Fibroblast of villous mesenchyme (primary cell): ENCODE measurements around the gene RBM45. TPM values are rescaled to one million over a fixed set of nuclear protein-coding genes. Genes with fewer than 3 reads are reported as not detected.

Experiments used
- DNase-seq: peaks from one replicate; pipeline ENCODE4 v3.0.0-alpha.2; 2010; ENCODE audit warnings: low read depth
- H3K4me3 ChIP-seq: 2 replicates; pipeline ENCODE4 v1.5.1; 2011; ENCODE audit warnings: low read depth, mild to moderate bottlenecking, low read length
- CTCF ChIP-seq: IDR thresholded peaks from 2 replicates; pipeline ENCODE4 v1.5.1; 2012; ENCODE audit warnings: low read depth, mild to moderate bottlenecking, low read length; ENCODE audit not compliant: insufficient read depth
- total RNA-seq: library from RNA; depleted of rRNA; stranded (reverse); fragments of >200 nt; gene quantifications from 2 replicates; pipeline ENCODE4 v1.2.3, GENCODE V29; 2012

Gene RBM45
- total RNA-seq, 1 donor: 19.0 TPM

GRCh38 chr2:178155524-178155923 lies 43.3 kb downstream of the RBM45 start:
- TF ChIP-seq CTCF: no peak
- no peak overlapping the region for H3K4me3 ChIP-seq
- no peak for DNase-seq

DNA sequence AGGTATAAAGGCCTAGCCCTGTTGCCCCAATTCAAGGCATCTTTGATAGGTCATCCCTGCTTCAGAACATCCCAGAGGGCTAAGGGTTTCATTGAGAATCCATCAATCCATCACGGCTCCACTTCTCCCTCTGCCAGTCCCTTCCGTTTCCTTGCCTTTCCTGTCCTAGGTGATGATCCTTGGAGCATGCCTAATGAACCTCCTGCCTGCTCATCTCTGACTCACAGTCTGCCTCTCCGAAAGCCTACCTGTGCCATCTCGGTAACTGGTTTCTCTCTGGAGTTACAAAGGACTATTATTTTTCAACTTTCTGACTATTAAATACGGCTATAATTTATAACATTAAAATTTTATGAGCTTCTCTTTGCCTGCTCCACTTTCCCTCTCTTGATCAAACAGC lies 45.3 kb downstream of the RBM45 start:
- no peak for TF ChIP-seq CTCF
- no peak for DNase-seq
- H3K4me3 ChIP-seq: no peak overlapping the region

DNA sequence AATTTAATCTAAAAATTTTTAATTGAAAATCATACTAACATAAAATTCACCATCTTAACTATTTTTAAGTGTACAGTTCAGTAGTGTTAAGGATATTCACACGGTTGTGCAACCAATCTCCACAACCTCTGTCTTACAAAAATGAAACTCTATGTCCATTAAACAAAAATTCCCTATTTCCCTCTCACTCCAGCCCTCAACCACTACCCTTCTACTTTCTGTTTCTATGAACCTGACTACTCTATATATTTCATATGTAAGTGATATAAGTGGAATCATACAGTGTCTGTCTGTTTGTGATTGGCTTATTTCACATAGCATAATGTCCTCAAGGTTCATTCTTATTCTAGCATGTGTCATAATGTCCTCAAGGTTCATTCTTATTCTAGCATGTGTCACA lies 47.7 kb downstream of the RBM45 start:
- no peak for TF ChIP-seq CTCF
- no peak overlapping the region for H3K4me3 ChIP-seq
- DNase-seq: no peak

DNA sequence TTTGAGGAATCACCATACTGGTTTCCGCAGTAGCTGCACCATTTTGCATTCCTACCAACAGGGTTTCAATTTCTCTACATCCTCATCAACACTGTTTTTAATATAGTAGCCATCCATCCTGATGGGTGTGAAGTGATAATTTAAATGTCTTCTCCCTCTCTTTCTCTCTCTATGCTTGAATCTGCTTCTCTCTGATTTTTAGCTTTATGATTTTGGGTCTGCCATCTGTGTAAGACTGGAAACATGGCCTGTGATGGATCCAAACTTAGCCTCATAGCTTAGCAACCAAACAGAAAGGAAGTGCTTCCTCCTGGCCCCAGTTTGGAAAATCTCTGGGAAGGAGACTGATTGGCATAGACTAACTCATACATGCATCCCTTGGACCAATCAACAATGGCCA lies 48.4 kb downstream of the RBM45 start:
- DNase-seq: no peak
- H3K4me3 ChIP-seq: no peak overlapping the region
- TF ChIP-seq CTCF: no peak

DNA sequence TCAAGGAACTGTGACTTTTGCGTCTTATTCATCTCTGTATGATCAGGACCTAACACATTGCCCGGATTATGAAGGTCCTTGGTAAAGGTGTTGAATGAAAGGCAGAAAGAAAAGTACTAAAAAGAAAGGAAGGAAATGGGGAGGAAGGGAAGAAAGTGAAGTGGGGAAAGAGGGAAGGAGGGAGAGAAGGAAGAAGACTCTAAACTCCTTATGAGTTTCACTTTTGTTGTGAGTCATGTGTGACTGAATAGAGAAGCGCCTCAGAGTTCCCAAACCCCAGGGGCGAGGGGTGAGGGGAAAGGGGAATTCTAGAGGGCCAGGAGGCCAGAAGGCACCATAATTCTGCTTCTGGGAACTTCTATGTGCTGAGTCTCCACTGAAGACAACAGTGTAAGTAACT lies 51.2 kb downstream of the RBM45 start:
- H3K4me3 ChIP-seq: no peak overlapping the region
- no peak for TF ChIP-seq CTCF
- DNase-seq: no peak

DNA sequence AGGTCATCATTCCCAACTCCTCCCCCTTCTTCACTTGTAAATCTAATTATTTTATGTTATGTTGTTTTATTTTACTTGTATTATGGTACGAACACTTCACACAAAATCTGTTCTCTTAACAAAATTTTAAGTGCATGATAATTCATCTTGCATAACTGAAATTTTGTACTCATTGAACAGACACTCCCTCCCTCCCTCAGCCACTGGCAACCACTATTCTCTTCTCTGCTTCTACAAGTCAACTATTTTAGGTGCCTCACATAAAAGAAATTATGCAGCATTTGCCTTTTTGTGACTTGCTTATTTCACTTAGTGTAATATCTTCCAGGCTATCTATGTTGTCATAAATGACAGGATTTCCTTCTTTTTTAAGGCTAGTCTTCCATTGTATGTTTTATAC lies 51.7 kb downstream of the RBM45 start:
- H3K4me3 ChIP-seq: no peak overlapping the region
- no peak for DNase-seq
- no peak for TF ChIP-seq CTCF

DNA sequence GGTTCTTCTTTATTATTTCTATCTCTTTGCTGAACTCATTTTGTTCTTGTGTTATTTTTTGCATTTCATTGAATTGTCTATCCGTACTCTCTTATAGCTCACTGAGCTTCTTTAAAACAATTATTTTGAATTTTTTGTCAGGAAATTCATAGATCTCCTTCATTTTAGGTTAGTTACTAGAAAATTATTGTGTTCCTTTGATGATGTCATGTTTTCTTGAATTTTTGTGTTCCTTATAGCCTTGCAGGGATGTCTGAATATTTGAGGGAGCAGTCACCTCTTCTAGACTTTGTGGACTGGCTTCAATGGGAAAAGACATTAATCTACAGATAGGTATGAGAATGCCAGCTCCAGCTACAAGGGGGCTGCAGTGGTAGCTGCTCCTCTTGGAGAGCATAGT lies 61.4 kb downstream of the RBM45 start:
- no peak for TF ChIP-seq CTCF
- no peak for DNase-seq
- no peak overlapping the region for H3K4me3 ChIP-seq
